ENCODE measurements around the gene PITX2.

DNA sequence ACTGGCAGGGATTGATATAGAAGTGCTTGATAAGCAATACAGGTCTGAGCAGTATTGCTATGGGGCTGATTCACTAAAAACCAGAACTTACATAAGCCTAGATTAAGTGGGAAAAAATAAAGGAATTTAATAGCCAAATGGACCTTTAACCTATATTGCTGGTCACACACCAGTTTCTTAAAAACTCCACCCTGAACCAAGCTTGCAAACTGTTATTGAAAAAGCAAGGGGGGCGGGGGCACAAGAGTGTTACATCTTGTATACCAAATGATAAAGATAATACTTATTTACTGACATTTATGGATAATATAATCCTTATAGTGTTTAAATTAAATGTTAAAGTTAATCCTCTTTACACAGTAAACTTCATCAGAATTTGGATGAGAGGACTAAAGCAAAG lies 40.3 kb upstream of the PITX2 start:
- TF ChIP-seq, protein P1, sequence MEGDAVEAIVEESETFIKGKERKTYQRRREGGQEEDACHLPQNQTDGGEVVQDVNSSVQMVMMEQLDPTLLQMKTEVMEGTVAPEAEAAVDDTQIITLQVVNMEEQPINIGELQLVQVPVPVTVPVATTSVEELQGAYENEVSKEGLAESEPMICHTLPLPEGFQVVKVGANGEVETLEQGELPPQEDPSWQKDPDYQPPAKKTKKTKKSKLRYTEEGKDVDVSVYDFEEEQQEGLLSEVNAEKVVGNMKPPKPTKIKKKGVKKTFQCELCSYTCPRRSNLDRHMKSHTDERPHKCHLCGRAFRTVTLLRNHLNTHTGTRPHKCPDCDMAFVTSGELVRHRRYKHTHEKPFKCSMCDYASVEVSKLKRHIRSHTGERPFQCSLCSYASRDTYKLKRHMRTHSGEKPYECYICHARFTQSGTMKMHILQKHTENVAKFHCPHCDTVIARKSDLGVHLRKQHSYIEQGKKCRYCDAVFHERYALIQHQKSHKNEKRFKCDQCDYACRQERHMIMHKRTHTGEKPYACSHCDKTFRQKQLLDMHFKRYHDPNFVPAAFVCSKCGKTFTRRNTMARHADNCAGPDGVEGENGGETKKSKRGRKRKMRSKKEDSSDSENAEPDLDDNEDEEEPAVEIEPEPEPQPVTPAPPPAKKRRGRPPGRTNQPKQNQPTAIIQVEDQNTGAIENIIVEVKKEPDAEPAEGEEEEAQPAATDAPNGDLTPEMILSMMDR (IDR thresholded peaks at IDR 0.05; ENCODE audit: control extremely low read depth in 1 of 3, insufficient read depth in 1 of 3, low read depth in 1 of 3, low read length in 3 of 3) = no peak
- no peak for TF ChIP-seq CEBPB (IDR thresholded peaks at IDR 0.05; ENCODE audit: low read depth, low read length)
- TF ChIP-seq, protein P2, sequence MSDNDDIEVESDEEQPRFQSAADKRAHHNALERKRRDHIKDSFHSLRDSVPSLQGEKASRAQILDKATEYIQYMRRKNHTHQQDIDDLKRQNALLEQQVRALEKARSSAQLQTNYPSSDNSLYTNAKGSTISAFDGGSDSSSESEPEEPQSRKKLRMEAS (IDR thresholded peaks at IDR 0.05) = no peak
- TF ChIP-seq POU5F1 (IDR thresholded peaks at IDR 0.05; ENCODE audit: low read depth, low read length) = no peak
- TF ChIP-seq POLR2A (IDR thresholded peaks at IDR 0.05; ENCODE audit: control extremely low read depth in 1 of 2, low read depth in 2 of 2, low read length in 2 of 2) = no peak
- TF ChIP-seq, protein P3, sequence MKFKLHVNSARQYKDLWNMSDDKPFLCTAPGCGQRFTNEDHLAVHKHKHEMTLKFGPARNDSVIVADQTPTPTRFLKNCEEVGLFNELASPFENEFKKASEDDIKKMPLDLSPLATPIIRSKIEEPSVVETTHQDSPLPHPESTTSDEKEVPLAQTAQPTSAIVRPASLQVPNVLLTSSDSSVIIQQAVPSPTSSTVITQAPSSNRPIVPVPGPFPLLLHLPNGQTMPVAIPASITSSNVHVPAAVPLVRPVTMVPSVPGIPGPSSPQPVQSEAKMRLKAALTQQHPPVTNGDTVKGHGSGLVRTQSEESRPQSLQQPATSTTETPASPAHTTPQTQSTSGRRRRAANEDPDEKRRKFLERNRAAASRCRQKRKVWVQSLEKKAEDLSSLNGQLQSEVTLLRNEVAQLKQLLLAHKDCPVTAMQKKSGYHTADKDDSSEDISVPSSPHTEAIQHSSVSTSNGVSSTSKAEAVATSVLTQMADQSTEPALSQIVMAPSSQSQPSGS (IDR thresholded peaks at IDR 0.05; ENCODE audit: low read length) = no peak
